GM23248 (cell line): ENCODE data around the gene SELENOF. TPM values are rescaled to one million over a fixed set of nuclear protein-coding genes. Genes with fewer than 3 reads are reported as not detected.

Experiments
- DNase-seq: peaks from one replicate; pipeline ENCODE4 v3.0.0-alpha.2; 2015
- H2AFZ ChIP-seq: fragments of 200-600 bp; sonication (generic); 2 replicates; pipeline ENCODE4 v1.6.1; 2016; ENCODE audit warnings: antibody characterized with exemption
- H3F3A ChIP-seq: fragments of 200-600 bp; sonication (generic); 2 replicates; pipeline ENCODE4 v1.6.1; 2016; ENCODE audit warnings: mild to moderate bottlenecking, antibody characterized with exemption, mixed run types; ENCODE audit not compliant: insufficient read depth
- H3K27ac ChIP-seq: fragments of 200-600 bp; sonication (generic); 2 replicates; pipeline ENCODE4 v1.5.1; 2016; ENCODE audit warnings: mild to moderate bottlenecking
- H3K27me3 ChIP-seq: fragments of 200-600 bp; sonication (generic); replicated peaks from 2 replicates; pipeline ENCODE4 v1.6.1; 2016; ENCODE audit warnings: mild to moderate bottlenecking; ENCODE audit not compliant: insufficient read depth
- H3K36me3 ChIP-seq: fragments of 200-600 bp; sonication (generic); 2 replicates; pipeline ENCODE4 v1.6.1; 2016; ENCODE audit warnings: low read depth, mild to moderate bottlenecking
- H3K4me1 ChIP-seq: fragments of 200-600 bp; sonication (generic); 2 replicates; pipeline ENCODE4 v1.6.1; 2016; ENCODE audit warnings: mild to moderate bottlenecking; ENCODE audit not compliant: insufficient read depth
- H3K4me2 ChIP-seq: fragments of 200-600 bp; sonication (generic); one replicate; pipeline ENCODE4 v1.6.1; 2016; ENCODE audit warnings: mild to moderate bottlenecking; ENCODE audit not compliant: unreplicated experiment
- H3K4me3 ChIP-seq: fragments of 200-600 bp; sonication (generic); 2 replicates; pipeline ENCODE4 v1.5.1; 2016; ENCODE audit warnings: mild to moderate bottlenecking
- H3K79me2 ChIP-seq: fragments of 200-600 bp; sonication (generic); 2 replicates; pipeline ENCODE4 v1.6.1; 2016; ENCODE audit warnings: mild to moderate bottlenecking; ENCODE audit not compliant: insufficient read depth
- H3K9ac ChIP-seq: fragments of 200-600 bp; sonication (generic); 2 replicates; pipeline ENCODE4 v1.6.1; 2016; ENCODE audit warnings: mild to moderate bottlenecking
- H3K9me2 ChIP-seq: fragments of 200-600 bp; sonication (generic); 2 replicates; pipeline ENCODE4 v1.6.1; 2016; ENCODE audit warnings: mixed run types, mild to moderate bottlenecking, moderate library complexity; ENCODE audit not compliant: insufficient read depth
- H3K9me3 ChIP-seq: fragments of 200-600 bp; sonication (generic); one replicate; pipeline ENCODE4 v1.6.1; 2017; ENCODE audit warnings: low read depth
- H4K20me1 ChIP-seq: fragments of 200-600 bp; sonication (generic); 2 replicates; pipeline ENCODE4 v1.6.0; 2016; ENCODE audit not compliant: insufficient read depth
- EZH2 ChIP-seq: fragments of 200-600 bp; sonication (generic); IDR thresholded peaks from 2 replicates; pipeline ENCODE4 v1.6.1; 2018; ENCODE audit warnings: antibody characterized with exemption, mild to moderate bottlenecking; ENCODE audit not compliant: insufficient read depth, poor library complexity, severe bottlenecking
- EZH2phosphoT487 ChIP-seq: fragments of 200-600 bp; sonication (generic); IDR thresholded peaks from 2 replicates; pipeline ENCODE4 v1.6.1; 2018; ENCODE audit warnings: antibody characterized with exemption, moderate library complexity, mild to moderate bottlenecking, low read depth; ENCODE audit not compliant: insufficient read depth
- WGBS, 2 experiments: methylation state at CpG; one replicate each; pipeline ENCODE4 v1.1.6; 2015 to 2017; ENCODE audit warnings: low lambda C conversion rate in 2 of 2, low coverage in 1 of 2; ENCODE audit errors: missing lambda C conversion rate in 2 of 2; 5-methylcytosine and 5-hydroxymethylcytosine counted together
- in situ Hi-C: fragments of 300-500 bp; cut with MboI; formaldehyde crosslinking; loops from 2 replicates; pipeline ENCODE4 v1.15.0; 2020
- polyA plus RNA-seq: library from polyadenylated mRNA; unstranded; fragments of >200 nt; fragmentation: Nextera tagmentation; extraction: Ambion mirVana; gene quantifications from 2 replicates; pipeline ENCODE4 v1.2.1, GENCODE V29; 2016
- total RNA-seq: library from RNA; depleted of rRNA; stranded (reverse); fragments of >200 nt; shearing (Covaris generic); gene quantifications from 2 replicates; pipeline ENCODE4 v1.2.3, GENCODE V29; 2014

The SELENOF gene
- total and polyA plus RNA-seq, 2 experiments from 2014 or later = 280 to 296 TPM

DNA sequence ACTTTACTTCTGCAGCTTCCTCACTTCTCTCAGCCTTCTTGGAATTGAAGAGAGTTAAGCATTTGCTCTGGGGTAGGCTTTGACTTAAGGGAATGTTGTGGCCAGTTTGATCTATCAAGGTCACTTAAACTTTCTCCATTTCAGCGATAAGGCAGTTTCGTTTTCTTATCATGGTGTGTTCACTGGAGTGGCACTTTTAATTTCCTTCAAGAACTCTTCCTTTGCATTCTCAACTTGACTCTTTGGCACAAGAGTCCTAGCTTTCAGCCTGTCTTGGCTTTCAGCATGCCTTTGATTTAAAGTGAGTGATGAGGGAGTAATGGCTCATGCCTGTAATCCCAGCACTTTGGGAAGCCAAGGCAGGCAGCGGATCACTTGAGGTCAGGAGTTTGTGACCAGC is 39.2 kb upstream of the SELENOF start:
- no peak overlapping the region for H2AFZ ChIP-seq
- no peak overlapping the region for H3K4me3 ChIP-seq
- TF ChIP-seq EZH2phosphoT487 = no peak
- TF ChIP-seq EZH2 = no peak
- no peaks in the 10 kb centered on the region for H3K9me2 ChIP-seq
- no peaks in the 10 kb centered on the region for H3K36me3 ChIP-seq
- H3K9ac ChIP-seq = no peak overlapping the region
- H3K4me1 ChIP-seq = no peaks in the 10 kb centered on the region
- no peak for DNase-seq
- no peaks in the 10 kb centered on the region for H3F3A ChIP-seq
- H3K9me3 ChIP-seq = no peaks in the 10 kb centered on the region
- no peaks in the 10 kb centered on the region for H3K27me3 ChIP-seq
- no peak overlapping the region for H3K4me2 ChIP-seq
- 69 to 84% methylated on average over 3 of the region's 3 CpGs for WGBS, 2 experiments
- in situ Hi-C loops = no loop called here
- no peaks in the 10 kb centered on the region for H4K20me1 ChIP-seq
- H3K27ac ChIP-seq = no peak overlapping the region
- peaks cover 13% of the 10 kb centered on the region; the same call in 1 of the 2 replicates for H3K79me2 ChIP-seq

DNA sequence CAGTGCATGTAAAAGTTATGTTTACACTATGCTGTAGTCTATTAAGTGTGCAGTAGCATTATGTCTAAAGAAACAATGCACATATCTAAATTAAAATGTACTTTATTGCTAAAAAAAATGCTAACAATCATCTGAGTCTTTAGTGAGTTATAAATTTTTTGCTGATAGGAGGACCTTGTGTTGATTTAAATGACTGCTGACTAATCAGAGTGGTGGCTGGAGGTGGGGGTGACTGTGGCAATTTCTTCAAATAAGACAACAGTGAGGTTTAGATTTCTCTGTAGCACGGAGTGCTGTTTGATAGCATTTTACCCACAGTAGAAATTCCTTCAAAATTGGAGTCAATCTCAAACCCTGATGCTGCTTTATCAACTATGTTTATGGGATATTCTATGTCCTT is 37.5 kb upstream of the SELENOF start:
- Histone ChIP-seq H3F3A (no peaks in the 10 kb centered on the region), H3K79me2 (peaks cover 17% of the 10 kb centered on the region; the same call in 1 of the 2 replicates), H3K27me3 (no peaks in the 10 kb centered on the region), H3K9me2 (no peaks in the 10 kb centered on the region), H4K20me1 (no peaks in the 10 kb centered on the region), H3K9ac (no peak overlapping the region), H3K27ac (no peak overlapping the region), H3K4me3 (no peak overlapping the region), H2AFZ (no peak overlapping the region), H3K9me3 (no peaks in the 10 kb centered on the region), H3K4me2 (no peak overlapping the region), H3K36me3 (no peaks in the 10 kb centered on the region), H3K4me1 (no peaks in the 10 kb centered on the region)
- WGBS, 2 experiments = 95 to 100% methylated on average over 1 of the region's 1 CpG
- in situ Hi-C loops = no loop called here
- TF ChIP-seq EZH2 = no peak
- no peak for TF ChIP-seq EZH2phosphoT487
- no peak for DNase-seq

DNA sequence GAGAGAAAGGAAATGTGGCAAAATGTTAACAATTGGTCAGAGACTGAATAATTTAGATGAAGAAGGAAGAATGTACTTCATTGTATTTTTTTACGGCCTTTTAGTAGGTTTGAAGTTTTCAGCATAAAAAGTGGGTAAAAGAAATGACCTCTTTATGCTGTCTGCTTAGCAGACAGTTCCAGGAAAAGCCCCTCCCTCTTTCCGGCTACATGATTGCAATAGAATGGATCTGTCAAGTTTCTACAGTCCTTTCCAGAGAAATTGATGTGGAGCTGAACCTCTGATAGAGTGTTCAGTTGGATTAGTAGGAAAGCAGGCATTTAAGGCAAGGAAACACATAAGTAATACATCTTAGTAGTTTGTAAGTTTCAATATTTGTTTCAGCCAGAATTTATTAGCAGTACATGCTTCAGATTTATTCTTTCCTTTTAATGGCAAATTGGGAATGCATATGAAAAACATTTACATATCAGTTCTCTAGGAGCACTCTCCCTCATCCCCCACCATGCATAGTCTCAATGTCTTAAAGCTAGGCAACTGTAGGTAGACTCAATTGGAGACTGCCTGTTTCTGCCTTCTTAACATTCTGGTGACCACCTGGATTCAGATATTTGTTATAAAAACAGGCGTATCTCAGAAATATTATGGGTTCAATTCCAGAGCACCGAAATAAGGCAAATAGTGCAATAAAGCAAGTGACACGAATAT is 36.9 kb upstream of the SELENOF start:
- no peaks in the 10 kb centered on the region for H3K9me3 ChIP-seq
- H3K4me3 ChIP-seq = no peak overlapping the region
- no peak for DNase-seq
- no peaks in the 10 kb centered on the region for H3K36me3 ChIP-seq
- peaks cover 20% of the 10 kb centered on the region for H3K79me2 ChIP-seq
- H3K27me3 ChIP-seq = no peaks in the 10 kb centered on the region
- H3K9ac ChIP-seq = no peak overlapping the region
- in situ Hi-C loops = no loop called here
- H3F3A ChIP-seq = no peaks in the 10 kb centered on the region
- H3K4me1 ChIP-seq = no peaks in the 10 kb centered on the region
- H2AFZ ChIP-seq = no peak overlapping the region
- no peaks in the 10 kb centered on the region for H3K9me2 ChIP-seq
- no peaks in the 10 kb centered on the region for H4K20me1 ChIP-seq
- no peak overlapping the region for H3K27ac ChIP-seq
- no peak overlapping the region for H3K4me2 ChIP-seq
- TF ChIP-seq EZH2phosphoT487 = no peak
- TF ChIP-seq EZH2 = no peak
- 93 to 94% methylated on average over 5 of the region's 5 CpGs for WGBS, 2 experiments

DNA sequence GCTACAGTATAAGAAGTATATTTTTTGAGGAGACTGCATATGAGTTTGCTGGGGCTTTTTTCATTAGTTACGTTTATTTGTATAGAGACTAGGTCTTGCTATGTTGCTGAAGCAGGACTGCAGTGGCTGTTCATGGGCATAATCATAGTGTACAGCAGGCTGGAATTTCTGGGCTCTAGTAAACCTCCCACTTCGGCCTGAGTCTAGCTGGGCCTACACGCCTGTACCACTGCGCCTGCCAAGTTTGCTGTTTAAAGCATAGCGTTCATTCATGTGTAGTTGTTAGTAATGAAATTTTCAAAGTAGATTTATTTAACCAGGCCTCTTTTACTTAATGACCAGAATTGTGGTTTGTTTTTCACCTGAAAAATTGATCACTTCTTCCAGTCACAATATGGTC is 34.3 kb upstream of the SELENOF start:
- Histone ChIP-seq H3K36me3 (no peaks in the 10 kb centered on the region), H3K9me3 (no peaks in the 10 kb centered on the region), H3K4me2 (no peak overlapping the region), H3F3A (no peaks in the 10 kb centered on the region), H2AFZ (no peak overlapping the region), H3K27me3 (no peaks in the 10 kb centered on the region), H3K79me2 (peaks cover 34% of the 10 kb centered on the region), H3K9me2 (no peaks in the 10 kb centered on the region), H3K27ac (no peak overlapping the region), H3K4me1 (no peaks in the 10 kb centered on the region), H3K4me3 (no peak overlapping the region), H4K20me1 (no peaks in the 10 kb centered on the region), H3K9ac (no peak overlapping the region)
- no peak for DNase-seq
- TF ChIP-seq EZH2phosphoT487 (no peak), EZH2 (no peak)
- 90 to 95% methylated on average over 5 of the region's 5 CpGs for WGBS, 2 experiments
- in situ Hi-C loops = no loop called here
